GM19099 (cell line): ENCODE measurements around the gene WFDC5.

Experiments
- POLR2A ChIP-seq: IDR thresholded peaks from 3 replicates; pipeline ENCODE4 v1.6.1; 2011; ENCODE audit warnings: low read depth; ENCODE audit not compliant: insufficient read length; ENCODE audit errors: extremely low read depth

WFDC5 gene

GRCh38 chr20:45118028-45118427 is 3.1 kb upstream of the WFDC5 start:
- TF ChIP-seq POLR2A, result no peak

GRCh38 chr20:45117581-45117980 is 2.6 kb upstream of the WFDC5 start:
- no peak for TF ChIP-seq POLR2A

- no peak for TF ChIP-seq POLR2A
These were observed 855 bp upstream of the WFDC5 start for GRCh38 chr20:45115829-45116228.

GRCh38 chr20:45115386-45115774 is 406 bp upstream of the WFDC5 start:
- no peak for TF ChIP-seq POLR2A

GRCh38 chr20:45113865-45114264 is 1.1 kb downstream of the WFDC5 start:
- no peak for TF ChIP-seq POLR2A

GRCh38 chr20:45112754-45113153 is 2.2 kb downstream of the WFDC5 start:
- TF ChIP-seq POLR2A, result no peak

GRCh38 chr20:45111799-45112471 is 3.0 kb downstream of the WFDC5 start:
- TF ChIP-seq POLR2A, result no peak

- no peak for TF ChIP-seq POLR2A
These were observed 3.7 kb downstream of the WFDC5 start for GRCh38 chr20:45111285-45111684.

- TF ChIP-seq POLR2A, result no peak
These were observed 4.7 kb downstream of the WFDC5 start for GRCh38 chr20:45110301-45110700.

- no peak for TF ChIP-seq POLR2A
These were observed 5.3 kb downstream of the WFDC5 start for GRCh38 chr20:45109634-45110033.

GRCh38 chr20:45105317-45105716 is 9.7 kb downstream of the WFDC5 start:
- TF ChIP-seq POLR2A, result no peak

GRCh38 chr20:45104786-45105185 is 10.2 kb downstream of the WFDC5 start:
- no peak for TF ChIP-seq POLR2A

GRCh38 chr20:45103072-45103471 is 11.9 kb downstream of the WFDC5 start:
- no peak for TF ChIP-seq POLR2A

GRCh38 chr20:45101333-45101850 is 13.6 kb downstream of the WFDC5 start:
- no peak for TF ChIP-seq POLR2A

GRCh38 chr20:45100563-45101245 is 14.3 kb downstream of the WFDC5 start, which contains the start of gene KCNS1:
Gene KCNS1 (minus strand): TSS chr20:45101127. CDS start chr20:45099236, 1,891 bp downstream.
- TF ChIP-seq POLR2A, result no peak

- no peak for TF ChIP-seq POLR2A
These were observed 16.7 kb downstream of the WFDC5 start for GRCh38 chr20:45098103-45098773.
